Panc1 (cell line): ENCODE measurements around the gene GTPBP4.

Experiments used
- POLR2AphosphoS5 ChIP-seq: IDR thresholded peaks from 2 replicates; pipeline ENCODE4 v1.6.1; 2012; ENCODE audit warnings: mild to moderate bottlenecking, low read depth, low read length, moderate library complexity
- TF ChIP-seq, protein P1 (sequence below): fragments of 450-650 bp; IDR thresholded peaks from 2 replicates; pipeline ENCODE4 v1.5.1; 2017; ENCODE audit warnings: mild to moderate bottlenecking
- TF ChIP-seq, protein P2 (sequence below), 2 experiments: IDR thresholded peaks; 2 replicates each; pipeline ENCODE4 v1.6.1; 2011 to 2012; ENCODE audit warnings: low read depth in 2 of 2, control low read depth in 1 of 2, low read length in 1 of 2, mild to moderate bottlenecking in 1 of 2, moderate library complexity in 1 of 2; ENCODE audit not compliant: insufficient read depth in 1 of 2

DNA sequence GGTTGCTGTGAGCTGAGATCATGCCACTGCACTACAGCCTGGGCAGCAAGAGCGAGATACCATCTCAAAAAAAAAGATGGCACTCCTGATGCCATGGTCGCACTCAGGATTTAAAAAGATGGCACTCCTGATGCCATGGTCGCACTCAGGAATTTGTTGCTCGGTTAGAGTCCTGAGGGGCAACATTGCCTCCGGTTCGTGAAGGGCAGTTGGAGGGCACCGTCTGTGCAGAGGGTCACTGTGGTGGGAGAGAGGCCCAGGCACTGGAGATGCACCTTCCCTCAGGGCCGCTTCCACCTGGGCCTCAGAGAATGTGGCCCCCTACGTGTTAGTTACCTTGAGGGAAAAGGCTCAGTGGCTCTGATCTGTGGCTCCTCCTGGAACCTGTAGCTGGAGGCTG lies 18.3 kb downstream of the GTPBP4 start:
- TF ChIP-seq, protein P1, sequence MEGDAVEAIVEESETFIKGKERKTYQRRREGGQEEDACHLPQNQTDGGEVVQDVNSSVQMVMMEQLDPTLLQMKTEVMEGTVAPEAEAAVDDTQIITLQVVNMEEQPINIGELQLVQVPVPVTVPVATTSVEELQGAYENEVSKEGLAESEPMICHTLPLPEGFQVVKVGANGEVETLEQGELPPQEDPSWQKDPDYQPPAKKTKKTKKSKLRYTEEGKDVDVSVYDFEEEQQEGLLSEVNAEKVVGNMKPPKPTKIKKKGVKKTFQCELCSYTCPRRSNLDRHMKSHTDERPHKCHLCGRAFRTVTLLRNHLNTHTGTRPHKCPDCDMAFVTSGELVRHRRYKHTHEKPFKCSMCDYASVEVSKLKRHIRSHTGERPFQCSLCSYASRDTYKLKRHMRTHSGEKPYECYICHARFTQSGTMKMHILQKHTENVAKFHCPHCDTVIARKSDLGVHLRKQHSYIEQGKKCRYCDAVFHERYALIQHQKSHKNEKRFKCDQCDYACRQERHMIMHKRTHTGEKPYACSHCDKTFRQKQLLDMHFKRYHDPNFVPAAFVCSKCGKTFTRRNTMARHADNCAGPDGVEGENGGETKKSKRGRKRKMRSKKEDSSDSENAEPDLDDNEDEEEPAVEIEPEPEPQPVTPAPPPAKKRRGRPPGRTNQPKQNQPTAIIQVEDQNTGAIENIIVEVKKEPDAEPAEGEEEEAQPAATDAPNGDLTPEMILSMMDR, result no peak
- no peak for TF ChIP-seq POLR2AphosphoS5
- TF ChIP-seq, protein P2, sequence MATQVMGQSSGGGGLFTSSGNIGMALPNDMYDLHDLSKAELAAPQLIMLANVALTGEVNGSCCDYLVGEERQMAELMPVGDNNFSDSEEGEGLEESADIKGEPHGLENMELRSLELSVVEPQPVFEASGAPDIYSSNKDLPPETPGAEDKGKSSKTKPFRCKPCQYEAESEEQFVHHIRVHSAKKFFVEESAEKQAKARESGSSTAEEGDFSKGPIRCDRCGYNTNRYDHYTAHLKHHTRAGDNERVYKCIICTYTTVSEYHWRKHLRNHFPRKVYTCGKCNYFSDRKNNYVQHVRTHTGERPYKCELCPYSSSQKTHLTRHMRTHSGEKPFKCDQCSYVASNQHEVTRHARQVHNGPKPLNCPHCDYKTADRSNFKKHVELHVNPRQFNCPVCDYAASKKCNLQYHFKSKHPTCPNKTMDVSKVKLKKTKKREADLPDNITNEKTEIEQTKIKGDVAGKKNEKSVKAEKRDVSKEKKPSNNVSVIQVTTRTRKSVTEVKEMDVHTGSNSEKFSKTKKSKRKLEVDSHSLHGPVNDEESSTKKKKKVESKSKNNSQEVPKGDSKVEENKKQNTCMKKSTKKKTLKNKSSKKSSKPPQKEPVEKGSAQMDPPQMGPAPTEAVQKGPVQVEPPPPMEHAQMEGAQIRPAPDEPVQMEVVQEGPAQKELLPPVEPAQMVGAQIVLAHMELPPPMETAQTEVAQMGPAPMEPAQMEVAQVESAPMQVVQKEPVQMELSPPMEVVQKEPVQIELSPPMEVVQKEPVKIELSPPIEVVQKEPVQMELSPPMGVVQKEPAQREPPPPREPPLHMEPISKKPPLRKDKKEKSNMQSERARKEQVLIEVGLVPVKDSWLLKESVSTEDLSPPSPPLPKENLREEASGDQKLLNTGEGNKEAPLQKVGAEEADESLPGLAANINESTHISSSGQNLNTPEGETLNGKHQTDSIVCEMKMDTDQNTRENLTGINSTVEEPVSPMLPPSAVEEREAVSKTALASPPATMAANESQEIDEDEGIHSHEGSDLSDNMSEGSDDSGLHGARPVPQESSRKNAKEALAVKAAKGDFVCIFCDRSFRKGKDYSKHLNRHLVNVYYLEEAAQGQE (IDR thresholded peaks at IDR 0.05; ENCODE audit: insufficient read depth in 1 of 2, low read depth in 2 of 2, low read length in 1 of 2), result no peak
